K562 (cell line): ENCODE data around the gene FTO. TPM values are rescaled to one million over a fixed set of nuclear protein-coding genes. Genes with fewer than 3 reads are reported as not detected.

Source experiments
- ATAC-seq: fragments of 200-7000 bp; cut with Tn5 transposase; 3 replicates; pipeline ENCODE4 v1.9.1; 2020; ENCODE audit warnings: moderate library complexity
- BruUV-seq: library from RNA; stranded (reverse); fragments of 400-500 nt; replicated peaks from 2 replicates; lab custom pipeline; 2021; lab: Mats Ljungman, UMichigan
- CTCF ChIA-PET: fragments of 300-600 bp; formaldehyde crosslinking; extraction: SDS; loops from one replicate; lab custom pipeline; 2021; ENCODE audit warnings: low intra/inter-chr PET ratio; lab: Yijun Ruan, JAX
- POLR2A ChIA-PET: fragments of 300-600, 350-650 bp; sonication (Branson Sonifier 250); formaldehyde crosslinking; extraction: SDS; loops from one replicate; lab custom pipeline; 2021; ENCODE audit warnings: antibody characterized with exemption, inconsistent platforms; lab: Yijun Ruan, JAX
- DNase-seq, 4 experiments: peaks; one replicate each; pipeline versions ENCODE4 v3.0.0 to v3.0.0-alpha.2; 2011 to 2018; ENCODE audit warnings: low spot score in 3 of 4, mixed read lengths in 3 of 4; ENCODE audit errors: extremely low read depth in 1 of 4
- FAIRE-seq: peaks from 2 replicates; lab custom pipeline; 2011; peaks lifted over from hg19 to GRCh38; lab: Jason Lieb, UNC
- H2AFZ ChIP-seq: 2 replicates; pipeline ENCODE4 v1.6.0; 2011; ENCODE audit warnings: low read depth, low read length, control low read depth, inconsistent platforms
- H3K27ac ChIP-seq: fragments of 200-600 bp; 3 replicates; pipeline ENCODE4 v1.8.0; 2011; ENCODE audit warnings: low read depth, mild to moderate bottlenecking, control low read depth, inconsistent platforms, low read length, moderate library complexity, mixed read lengths; ENCODE audit errors: extremely low read depth
- H3K27me3 ChIP-seq, 2 experiments: fragments of 300-600 bp in 1 of 2; 2 replicates in 1 of 2; 3 replicates in 1 of 2; pipeline versions ENCODE4 v1.6.0 to v1.8.0; 2011; ENCODE audit warnings: inconsistent platforms in 2 of 2, low read length in 2 of 2, mild to moderate bottlenecking in 1 of 2, mixed read lengths in 1 of 2, moderate library complexity in 1 of 2; ENCODE audit not compliant: control insufficient read depth in 2 of 2, insufficient read depth in 2 of 2
- H3K36me3 ChIP-seq: fragments of 300-600 bp; 3 replicates; pipeline ENCODE4 v1.8.0; 2011; ENCODE audit warnings: mild to moderate bottlenecking, low read length, inconsistent platforms; ENCODE audit not compliant: control insufficient read depth, insufficient read depth
- H3K4me1 ChIP-seq, 2 experiments: fragments of 200-600 bp in 1 of 2; replicated peaks in 1 of 2; 2 replicates in 1 of 2; 3 replicates in 1 of 2; pipeline versions ENCODE4 v1.5.1 to v1.8.0; 2011; ENCODE audit warnings: inconsistent platforms in 2 of 2, low read length in 2 of 2, mild to moderate bottlenecking in 1 of 2, mixed read lengths in 1 of 2, moderate library complexity in 1 of 2; ENCODE audit not compliant: control insufficient read depth in 2 of 2, insufficient read depth in 2 of 2
- H3K4me2 ChIP-seq: 2 replicates; pipeline ENCODE4 v1.6.1; 2011; ENCODE audit warnings: low read length, control low read depth, inconsistent platforms, mixed read lengths; ENCODE audit not compliant: insufficient read depth
- H3K4me3 ChIP-seq: fragments of 200-600 bp; sonication (generic), shearing (Covaris generic); 2 replicates; pipeline ENCODE4 v1.5.1; 2016; ENCODE audit warnings: control low read depth, inconsistent platforms
- H3K79me2 ChIP-seq: fragments of 200-600 bp; 3 replicates; pipeline ENCODE4 v1.8.0; 2011; ENCODE audit warnings: low read length, inconsistent platforms; ENCODE audit not compliant: control insufficient read depth, insufficient read depth
- H3K9ac ChIP-seq, 2 experiments: 2 replicates each; pipeline versions ENCODE4 v1.6.0 to v1.6.1; 2011; ENCODE audit warnings: low read depth in 2 of 2, low read length in 2 of 2, control low read depth in 1 of 2, inconsistent platforms in 1 of 2, mild to moderate bottlenecking in 1 of 2, mixed read lengths in 1 of 2; ENCODE audit not compliant: insufficient read depth in 1 of 2
- H3K9me1 ChIP-seq: one replicate; pipeline ENCODE4 v1.6.0; 2011; ENCODE audit warnings: inconsistent platforms, mild to moderate bottlenecking, low read length, moderate library complexity; ENCODE audit not compliant: control insufficient read depth, insufficient read depth
- H3K9me3 ChIP-seq: replicated peaks from 2 replicates; pipeline ENCODE4 v1.5.1; 2011; ENCODE audit warnings: low read depth, low read length, inconsistent platforms; ENCODE audit not compliant: control insufficient read depth, insufficient read depth
- H4K20me1 ChIP-seq: replicated peaks from 2 replicates; pipeline ENCODE4 v1.6.1; 2011; ENCODE audit warnings: low read length, inconsistent platforms, mixed read lengths; ENCODE audit not compliant: control insufficient read depth, insufficient read depth
- CLOCK ChIP-seq: fragments of 250-450 bp; sonication (Bioruptor Pico); IDR thresholded peaks from 2 replicates; pipeline ENCODE4 v1.4.0; 2020; ENCODE audit warnings: mild to moderate bottlenecking, moderate library complexity, borderline replicate concordance
- EHMT2 ChIP-seq: fragments of 450-650 bp; IDR thresholded peaks from 2 replicates; pipeline ENCODE4 v1.6.1; 2018; ENCODE audit warnings: antibody characterized with exemption
- ETV6 ChIP-seq, 3 experiments: fragments of 150-350 bp in 1 of 3; sonication (generic) in 1 of 3; formaldehyde crosslinking in 1 of 3; IDR thresholded peaks; 2 replicates each; pipeline versions ENCODE4 v1.6.1 to v1.8.0; 2014 to 2022; ENCODE audit warnings: borderline replicate concordance in 2 of 3, low read depth in 2 of 3, antibody characterized with exemption in 1 of 3, low read length in 1 of 3, mild to moderate bottlenecking in 1 of 3, missing genetic modification reagents in 1 of 3
- HOXB6 ChIP-seq: fragments of 250-450 bp; sonication (Bioruptor Pico); IDR thresholded peaks from 2 replicates; pipeline ENCODE4 v1.5.1; 2022; ENCODE audit warnings: mild to moderate bottlenecking, borderline replicate concordance
- NFIC ChIP-seq: fragments of 450-650 bp; IDR thresholded peaks from 2 replicates; pipeline ENCODE4 v1.6.1; 2017; ENCODE audit warnings: mild to moderate bottlenecking, inconsistent platforms
- RNF2 ChIP-seq: sonication (generic); IDR thresholded peaks from 2 replicates; pipeline ENCODE4 v1.6.1; 2016
- VEZF1 ChIP-seq: fragments of 200-800 bp; sonication (Bioruptor generic); IDR thresholded peaks from 2 replicates; pipeline ENCODE4 v1.6.1; 2017; ENCODE audit warnings: missing genetic modification characterization, missing compliant biosample characterization
- ZBED1 ChIP-seq: IDR thresholded peaks from 2 replicates; pipeline ENCODE4 v1.6.1; 2014
- ZNF511 ChIP-seq: sonication (generic); formaldehyde crosslinking; IDR thresholded peaks from 2 replicates; pipeline ENCODE4 v1.8.0; 2022; ENCODE audit warnings: mild to moderate bottlenecking, missing genetic modification reagents
- WGBS: fragments of 100-300 bp; shearing (Covaris generic); methylation state at CpG from one replicate; pipeline ENCODE4 v1.1.6; 2016; ENCODE audit warnings: low coverage, mixed read lengths; ENCODE audit not compliant: insufficient coverage; ENCODE audit errors: missing lambda C conversion rate; 5-methylcytosine and 5-hydroxymethylcytosine counted together
- in situ Hi-C: fragments of 300-500 bp; cut with MboI; formaldehyde crosslinking; loops from 4 replicates; pipeline ENCODE4 v1.15.0; 2018; ENCODE audit warnings: inconsistent platforms, mixed read lengths
- intact Hi-C: fragments of 100-400 bp; cut with micrococcal nuclease; formaldehyde crosslinking; loops from 2 replicates; pipeline ENCODE4 v1.14.2; 2022
- polyA plus RNA-seq, 8 experiments: library from polyadenylated mRNA; depleted of rRNA in 4 of 8; stranded (reverse) in 5 of 8; unstranded in 3 of 8; fragments of >200 nt; fragmentation: Nextera tagmentation in 2 of 8; fragmentation: Illumina TruSeq in 1 of 8; extraction: Ambion mirVana in 2 of 8; extraction: Trizol in 1 of 8; gene quantifications; 2 replicates each; pipeline versions ENCODE4 v1.2.1 to v1.2.3, GENCODE V29; 2011 to 2014; ENCODE audit warnings: inconsistent platforms in 1 of 8, missing spikeins in 1 of 8
- total RNA-seq, 7 experiments: library from RNA; depleted of rRNA in 6 of 7; stranded (reverse); fragments of >200 nt in 6 of 7; fragmentation: Illumina TruSeq in 2 of 7; extraction: Trizol in 2 of 7; gene quantifications; 2 replicates each; pipeline versions ENCODE4 v1.2.1 to v1.2.3, GENCODE V29; 2011 to 2021; ENCODE audit warnings: low replicate concordance in 1 of 7
- TF ChIP-seq, protein P1 (sequence below): fragments of 450-650 bp; IDR thresholded peaks from 2 replicates; pipeline ENCODE4 v1.6.1; 2018; ENCODE audit not compliant: partially characterized antibody
- TF ChIP-seq, protein P2 (sequence below): sonication (generic); formaldehyde crosslinking; IDR thresholded peaks from 2 replicates; pipeline ENCODE4 v1.9.0; 2022; ENCODE audit warnings: mild to moderate bottlenecking, missing genetic modification reagents
- TF ChIP-seq, protein P3 (sequence below): fragments of 250-450 bp; sonication (Bioruptor Pico); IDR thresholded peaks from 2 replicates; pipeline ENCODE4 v1.8.0; 2022; ENCODE audit warnings: moderate library complexity, mild to moderate bottlenecking, inconsistent platforms

The FTO gene
- total and polyA plus RNA-seq, 9 of the 15 experiments (the other 6 are each of a cell fraction or from before 2014, with no cell fraction given) = 11.3 to 27.7 (median 25.5) TPM

DNA sequence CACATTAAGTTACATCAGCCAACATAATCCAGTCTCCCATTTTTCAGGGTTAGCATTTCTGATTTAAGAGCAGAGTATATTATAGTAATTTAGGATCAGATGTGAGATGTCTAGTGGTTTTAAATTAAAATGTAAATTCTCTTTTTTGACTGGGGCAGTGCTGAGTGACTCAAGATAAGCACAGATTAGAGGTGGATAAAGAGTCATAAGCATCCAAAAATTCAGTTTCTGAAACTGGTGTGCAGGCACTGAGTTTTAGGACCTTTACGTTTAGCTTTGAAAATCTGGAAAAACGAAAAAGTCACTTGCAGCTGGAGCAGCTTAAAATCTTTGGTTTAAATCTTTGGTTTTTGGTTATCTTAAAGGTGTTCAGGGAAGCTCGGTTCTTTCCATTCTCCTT, 190.7 kb downstream of the FTO start:
- no peak for DNase-seq
- POLR2A ChIA-PET = interaction anchor here (1.3 kb wide), 1 partner anchor 11 kb away, joined by 4 read pairs; no protein-coding TSS in a partner anchor
- ATAC-seq = no peak
- no peaks in the 10 kb centered on the region for H3K9me1 ChIP-seq
- H3K9ac ChIP-seq = no peak overlapping the region
- H2AFZ ChIP-seq = no peak overlapping the region
- H3K9me3 ChIP-seq = no peaks in the 10 kb centered on the region
- CTCF ChIA-PET = no interaction called here
- no peaks in the 10 kb centered on the region for H3K4me1 ChIP-seq
- no peak overlapping the region for H3K4me3 ChIP-seq
- H3K27ac ChIP-seq = no peak overlapping the region
- no peaks in the 10 kb centered on the region for H3K36me3 ChIP-seq
- in situ Hi-C loops (no loop called here), intact Hi-C loops (no loop called here)
- BruUV-seq = no TSS peak
- H3K27me3 ChIP-seq = no peaks in the 10 kb centered on the region
- no peak overlapping the region for H3K4me2 ChIP-seq
- WGBS = 12% methylated on average over 3 of the region's 3 CpGs
- TF ChIP-seq, protein P1, sequence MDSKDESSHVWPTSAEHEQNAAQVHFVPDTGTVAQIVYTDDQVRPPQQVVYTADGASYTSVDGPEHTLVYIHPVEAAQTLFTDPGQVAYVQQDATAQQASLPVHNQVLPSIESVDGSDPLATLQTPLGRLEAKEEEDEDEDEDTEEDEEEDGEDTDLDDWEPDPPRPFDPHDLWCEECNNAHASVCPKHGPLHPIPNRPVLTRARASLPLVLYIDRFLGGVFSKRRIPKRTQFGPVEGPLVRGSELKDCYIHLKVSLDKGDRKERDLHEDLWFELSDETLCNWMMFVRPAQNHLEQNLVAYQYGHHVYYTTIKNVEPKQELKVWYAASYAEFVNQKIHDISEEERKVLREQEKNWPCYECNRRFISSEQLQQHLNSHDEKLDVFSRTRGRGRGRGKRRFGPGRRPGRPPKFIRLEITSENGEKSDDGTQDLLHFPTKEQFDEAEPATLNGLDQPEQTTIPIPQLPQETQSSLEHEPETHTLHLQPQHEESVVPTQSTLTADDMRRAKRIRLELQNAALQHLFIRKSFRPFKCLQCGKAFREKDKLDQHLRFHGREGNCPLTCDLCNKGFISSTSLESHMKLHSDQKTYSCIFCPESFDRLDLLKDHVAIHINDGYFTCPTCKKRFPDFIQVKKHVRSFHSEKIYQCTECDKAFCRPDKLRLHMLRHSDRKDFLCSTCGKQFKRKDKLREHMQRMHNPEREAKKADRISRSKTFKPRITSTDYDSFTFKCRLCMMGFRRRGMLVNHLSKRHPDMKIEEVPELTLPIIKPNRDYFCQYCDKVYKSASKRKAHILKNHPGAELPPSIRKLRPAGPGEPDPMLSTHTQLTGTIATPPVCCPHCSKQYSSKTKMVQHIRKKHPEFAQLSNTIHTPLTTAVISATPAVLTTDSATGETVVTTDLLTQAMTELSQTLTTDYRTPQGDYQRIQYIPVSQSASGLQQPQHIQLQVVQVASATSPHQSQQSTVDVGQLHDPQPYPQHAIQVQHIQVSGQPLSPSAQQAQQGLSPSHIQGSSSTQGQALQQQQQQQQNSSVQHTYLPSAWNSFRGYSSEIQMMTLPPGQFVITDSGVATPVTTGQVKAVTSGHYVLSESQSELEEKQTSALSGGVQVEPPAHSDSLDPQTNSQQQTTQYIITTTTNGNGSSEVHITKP = no peak
- TF ChIP-seq ETV6 (IDR thresholded peaks at IDR 0.05; ENCODE audit: borderline replicate concordance in 1 of 2, low read depth in 2 of 2, low read length in 1 of 2) (no peak), ETV6 (CRISPR knock-in tag; IDR thresholded peaks at IDR 0.05; ENCODE audit: borderline replicate concordance) (no peak), ZNF511 (CRISPR knock-in tag) (no peak), HOXB6 (CRISPR knock-in tag) (no peak), ZBED1 (no peak), EHMT2 (no peak), CLOCK (CRISPR knock-in tag) (no peak), RNF2 (no peak), NFIC (no peak), VEZF1 (CRISPR knock-in tag) (no peak)
- TF ChIP-seq, protein P2, sequence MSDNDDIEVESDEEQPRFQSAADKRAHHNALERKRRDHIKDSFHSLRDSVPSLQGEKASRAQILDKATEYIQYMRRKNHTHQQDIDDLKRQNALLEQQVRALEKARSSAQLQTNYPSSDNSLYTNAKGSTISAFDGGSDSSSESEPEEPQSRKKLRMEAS (CRISPR knock-in tag) = no peak
- TF ChIP-seq, protein P3, sequence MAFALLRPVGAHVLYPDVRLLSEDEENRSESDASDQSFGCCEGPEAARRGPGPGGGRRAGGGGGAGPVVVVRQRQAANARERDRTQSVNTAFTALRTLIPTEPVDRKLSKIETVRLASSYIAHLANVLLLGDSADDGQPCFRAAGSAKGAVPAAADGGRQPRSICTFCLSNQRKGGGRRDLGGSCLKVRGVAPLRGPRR (CRISPR knock-in tag) = no peak
- no peaks in the 10 kb centered on the region for H3K79me2 ChIP-seq
- no peaks in the 10 kb centered on the region for H4K20me1 ChIP-seq
- no peak for FAIRE-seq
